Choroid plexus epithelial cell (primary cell): ENCODE data around the gene CPA3.

ENCODE experiments used
- DNase-seq: peaks from one replicate; pipeline ENCODE4 v3.0.0-alpha.2; 2010; ENCODE audit warnings: low read depth
- H3K4me3 ChIP-seq: 2 replicates; pipeline ENCODE4 v1.5.1; 2011; ENCODE audit warnings: low read depth, mild to moderate bottlenecking, control low read depth, low read length, moderate library complexity
- CTCF ChIP-seq: conservative IDR thresholded peaks from 2 replicates; pipeline ENCODE4 v1.5.1; 2011; ENCODE audit warnings: low read depth, mild to moderate bottlenecking, control low read depth, inconsistent platforms, low read length, moderate library complexity

CPA3 gene

GRCh38 chr3:148878095-148878494 lies 13.0 kb downstream of the CPA3 start:
- no peak overlapping the region for H3K4me3 ChIP-seq
- no peak for TF ChIP-seq CTCF
- no peak for DNase-seq

- no peak for DNase-seq
- no peak for TF ChIP-seq CTCF
- H3K4me3 ChIP-seq = no peak overlapping the region
These were observed 14.2 kb downstream of the CPA3 start for GRCh38 chr3:148879256-148879655.

DNA sequence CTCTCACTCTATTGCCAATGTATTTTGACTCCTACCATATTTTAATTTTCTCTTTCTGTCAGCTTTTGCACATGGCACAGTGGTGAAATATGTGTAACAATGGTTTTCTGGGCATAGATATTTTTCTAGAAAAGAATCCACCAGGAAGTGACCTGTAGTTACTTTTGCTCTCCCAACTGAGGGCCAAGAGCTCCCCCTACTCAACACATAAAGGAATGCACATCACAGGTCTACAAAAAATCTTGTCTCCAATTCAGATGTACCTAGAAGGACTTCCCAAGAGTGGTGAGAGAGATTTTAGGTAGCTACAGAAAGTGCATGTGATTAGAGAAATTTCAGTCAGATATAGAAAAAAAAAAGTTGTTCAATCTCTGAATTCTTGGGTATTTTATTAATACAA lies 15.6 kb downstream of the CPA3 start:
- TF ChIP-seq CTCF = no peak
- no peak overlapping the region for H3K4me3 ChIP-seq
- DNase-seq = peak; percentile 58

DNA sequence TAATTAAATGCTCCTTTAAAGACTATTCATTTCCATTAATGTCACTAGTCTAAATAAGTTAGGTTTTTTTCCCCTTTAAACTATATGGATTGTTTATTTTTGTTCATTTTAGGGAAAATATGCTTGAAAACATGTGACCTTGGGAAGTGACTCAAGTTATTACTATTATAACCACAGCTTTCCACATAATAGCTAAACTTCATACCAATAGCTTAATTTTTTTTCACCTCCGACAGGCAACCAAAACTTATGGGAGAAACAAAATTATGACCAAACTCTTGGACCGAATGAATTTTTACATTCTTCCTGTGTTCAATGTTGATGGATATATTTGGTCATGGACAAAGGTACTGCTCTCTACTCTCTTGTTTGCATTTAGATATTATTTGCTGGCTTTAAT lies 16.2 kb downstream of the CPA3 start:
- TF ChIP-seq CTCF = no peak
- peak; percentile 68 for DNase-seq
- H3K4me3 ChIP-seq = peak overlapping the region; percentile 28

DNA sequence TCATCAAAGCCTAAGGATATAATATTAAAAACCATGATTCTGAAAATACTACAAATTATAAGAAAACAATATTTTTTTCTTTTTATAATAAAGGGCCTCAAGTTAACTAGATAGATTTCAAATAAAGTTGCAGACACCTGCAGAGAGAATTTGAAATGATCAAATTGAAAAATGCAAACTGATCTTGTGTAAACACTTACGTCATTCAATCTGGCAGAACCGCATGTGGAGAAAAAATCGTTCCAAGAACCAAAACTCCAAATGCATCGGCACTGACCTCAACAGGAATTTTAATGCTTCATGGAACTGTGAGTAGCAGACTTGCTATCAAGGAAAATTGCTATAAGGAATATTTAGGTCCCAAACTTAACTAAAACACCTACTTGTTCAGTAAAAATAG lies 17.2 kb downstream of the CPA3 start:
- no peak for TF ChIP-seq CTCF
- no peak overlapping the region for H3K4me3 ChIP-seq
- DNase-seq = peak; percentile 86

GRCh38 chr3:148883163-148883562 lies 18.1 kb downstream of the CPA3 start:
- TF ChIP-seq CTCF = no peak
- DNase-seq = no peak
- no peak overlapping the region for H3K4me3 ChIP-seq

DNA sequence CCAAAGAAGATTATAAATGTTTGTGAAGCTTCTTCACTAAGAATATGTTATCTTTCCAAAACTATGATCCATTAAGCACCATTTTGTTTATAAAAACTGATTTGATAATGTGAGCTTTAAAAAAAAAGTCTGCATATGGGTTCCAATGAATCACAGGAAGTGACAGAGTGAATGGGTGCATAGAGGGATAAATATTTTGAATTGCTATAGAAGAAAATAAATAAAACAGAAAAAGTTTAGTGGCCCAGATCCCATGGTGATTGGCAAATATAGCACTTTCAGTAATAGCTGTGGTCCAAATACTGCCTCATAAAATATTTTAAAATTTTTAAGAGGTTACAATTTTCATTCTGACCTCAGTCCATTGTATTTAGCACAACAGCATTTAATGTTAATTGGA lies 19.2 kb downstream of the CPA3 start:
- DNase-seq = peak; percentile 23
- no peak for TF ChIP-seq CTCF
- no peak overlapping the region for H3K4me3 ChIP-seq
